ENCODE measurements around the gene KDM2A. TPM values are rescaled to one million over a fixed set of nuclear protein-coding genes. Genes with fewer than 3 reads are reported as not detected.

KDM2A gene
- polyA plus RNA-seq, 4 donors = 72.3 to 82.1 (median 75.9) TPM

GRCh38 chr11:67293090-67293489 lies 174.0 kb downstream of the KDM2A start:
- no peak for DNase-seq (ENCODE audit: low read depth in 4 of 4, low spot score in 3 of 4)

GRCh38 chr11:67295846-67296245 lies 176.8 kb downstream of the KDM2A start:
- no peak for DNase-seq (ENCODE audit: low read depth in 4 of 4, low spot score in 3 of 4)

- no peak for DNase-seq (ENCODE audit: low read depth in 4 of 4, low spot score in 3 of 4)
Measured at GRCh38 chr11:67298786-67299185, 179.7 kb downstream of the KDM2A start.

GRCh38 chr11:67299471-67300191 lies 180.6 kb downstream of the KDM2A start:
- no peak for DNase-seq (ENCODE audit: low read depth in 4 of 4, low spot score in 3 of 4)

GRCh38 chr11:67300256-67300755 lies 181.2 kb downstream of the KDM2A start:
- no peak for DNase-seq (ENCODE audit: low read depth in 4 of 4, low spot score in 3 of 4)

GRCh38 chr11:67300756-67301312 lies 181.8 kb downstream of the KDM2A start:
- DNase-seq (ENCODE audit: low read depth in 4 of 4, low spot score in 3 of 4) = no peak

- no peak for DNase-seq (ENCODE audit: low read depth in 4 of 4, low spot score in 3 of 4)
Measured at GRCh38 chr11:67301313-67301921, 182.4 kb downstream of the KDM2A start.

- DNase-seq (ENCODE audit: low read depth in 4 of 4, low spot score in 3 of 4) = no peak
Measured at GRCh38 chr11:67301951-67302516, 183.0 kb downstream of the KDM2A start.

GRCh38 chr11:67302571-67303131 lies 183.6 kb downstream of the KDM2A start:
- no peak for DNase-seq (ENCODE audit: low read depth in 4 of 4, low spot score in 3 of 4)

- no peak for DNase-seq (ENCODE audit: low read depth in 4 of 4, low spot score in 3 of 4)
Measured at GRCh38 chr11:67303132-67303834, 184.2 kb downstream of the KDM2A start, which contains the start of gene SSH3. SSH3 (plus strand) TSS chr11:67303530; CDS start chr11:67303626, 96 bp downstream.

GRCh38 chr11:67303835-67304411 lies 184.9 kb downstream of the KDM2A start:
- no peak for DNase-seq (ENCODE audit: low read depth in 4 of 4, low spot score in 3 of 4)

GRCh38 chr11:67304511-67305113 lies 185.5 kb downstream of the KDM2A start:
- no peak for DNase-seq (ENCODE audit: low read depth in 4 of 4, low spot score in 3 of 4)

- no peak for DNase-seq (ENCODE audit: low read depth in 4 of 4, low spot score in 3 of 4)
Measured at GRCh38 chr11:67306769-67307544, 187.9 kb downstream of the KDM2A start.

- no peak for DNase-seq (ENCODE audit: low read depth in 4 of 4, low spot score in 3 of 4)
Measured at GRCh38 chr11:67307545-67308001, 188.5 kb downstream of the KDM2A start.

Other genes with a start within 250 kb of the KDM2A start
- 10 to 100 TPM; 39.7 to 61.7 (median 48.6) TPM for gene PC, start 160.9 kb upstream of the KDM2A start, polyA plus RNA-seq (ENCODE audit: insufficient read length in 4 of 4)
- gene C11orf86, start 144.0 kb upstream of the KDM2A start, polyA plus RNA-seq (ENCODE audit: insufficient read length in 4 of 4) = under 1 TPM in 1 of 4 donors, not detected in 3; 0.17 TPM
- under 1 TPM; 0.18 to 0.46 (median 0.19) TPM for gene SYT12, start 96.1 kb upstream of the KDM2A start, polyA plus RNA-seq (ENCODE audit: insufficient read length in 4 of 4)
- 10 to 100 TPM in 2 of 4 donors, 1 to 10 TPM in 2; 6.2 to 11.3 (median 9.3) TPM for gene RHOD, start 62.4 kb upstream of the KDM2A start, polyA plus RNA-seq (ENCODE audit: insufficient read length in 4 of 4)
- 10 to 100 TPM; 45.6 to 65.0 (median 49.0) TPM for gene GRK2, start 147.2 kb downstream of the KDM2A start, polyA plus RNA-seq (ENCODE audit: insufficient read length in 4 of 4)
- 10 to 100 TPM; 21.3 to 32.9 (median 27.4) TPM for gene ANKRD13D, start 170.0 kb downstream of the KDM2A start, polyA plus RNA-seq (ENCODE audit: insufficient read length in 4 of 4)
- gene SSH3, start 184.3 kb downstream of the KDM2A start, polyA plus RNA-seq (ENCODE audit: insufficient read length in 4 of 4) = 10 to 100 TPM; 24.3 to 32.3 (median 24.6) TPM
- 10 to 100 TPM; 18.7 to 36.1 (median 23.9) TPM for gene POLD4, start 234.3 kb downstream of the KDM2A start, polyA plus RNA-seq (ENCODE audit: insufficient read length in 4 of 4)

Measured in right renal pelvis (tissue), 4 donors.